ENCODE measurements around the gene CCDC121. TPM values are rescaled to one million over a fixed set of nuclear protein-coding genes. Genes with fewer than 3 reads are reported as not detected.
"Not testable (repeated sequence)": the region's sequence is repeated elsewhere in the genome, so short reads cannot be mapped to it uniquely, and the experiment has no call there.

The CCDC121 gene
- total RNA-seq, 2 donors from 2014 or later: 2.8 to 2.9 TPM

DNA sequence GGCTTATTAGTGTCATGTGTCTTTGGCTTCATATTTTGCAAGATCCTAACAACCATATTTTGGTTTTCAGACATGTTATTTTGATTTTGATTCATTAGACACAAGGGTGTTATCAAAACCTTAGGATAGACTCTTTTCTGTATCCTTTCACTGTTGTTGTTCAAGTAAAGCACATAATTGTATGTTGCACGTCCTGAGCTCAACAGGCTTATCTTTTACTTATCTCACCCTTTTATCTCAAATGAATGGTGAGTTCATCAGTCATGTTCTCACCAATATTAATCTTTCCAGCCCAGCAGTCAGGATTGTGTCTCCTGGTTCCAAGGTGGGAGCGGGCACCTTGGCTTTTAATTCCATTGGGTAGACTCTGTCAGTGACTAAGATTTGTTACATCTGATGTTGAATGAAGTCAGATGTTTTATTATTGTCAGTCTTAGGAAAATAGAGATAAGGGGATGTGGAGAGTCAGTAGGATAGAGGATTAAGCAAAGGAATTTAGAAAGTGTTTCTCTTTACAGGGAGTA lies 12.0 kb upstream of the CCDC121 start:
- no peaks in the 10 kb centered on the region for H3K36me3 ChIP-seq
- no peaks in the 10 kb centered on the region for H3K27me3 ChIP-seq
- TF ChIP-seq, protein P1, sequence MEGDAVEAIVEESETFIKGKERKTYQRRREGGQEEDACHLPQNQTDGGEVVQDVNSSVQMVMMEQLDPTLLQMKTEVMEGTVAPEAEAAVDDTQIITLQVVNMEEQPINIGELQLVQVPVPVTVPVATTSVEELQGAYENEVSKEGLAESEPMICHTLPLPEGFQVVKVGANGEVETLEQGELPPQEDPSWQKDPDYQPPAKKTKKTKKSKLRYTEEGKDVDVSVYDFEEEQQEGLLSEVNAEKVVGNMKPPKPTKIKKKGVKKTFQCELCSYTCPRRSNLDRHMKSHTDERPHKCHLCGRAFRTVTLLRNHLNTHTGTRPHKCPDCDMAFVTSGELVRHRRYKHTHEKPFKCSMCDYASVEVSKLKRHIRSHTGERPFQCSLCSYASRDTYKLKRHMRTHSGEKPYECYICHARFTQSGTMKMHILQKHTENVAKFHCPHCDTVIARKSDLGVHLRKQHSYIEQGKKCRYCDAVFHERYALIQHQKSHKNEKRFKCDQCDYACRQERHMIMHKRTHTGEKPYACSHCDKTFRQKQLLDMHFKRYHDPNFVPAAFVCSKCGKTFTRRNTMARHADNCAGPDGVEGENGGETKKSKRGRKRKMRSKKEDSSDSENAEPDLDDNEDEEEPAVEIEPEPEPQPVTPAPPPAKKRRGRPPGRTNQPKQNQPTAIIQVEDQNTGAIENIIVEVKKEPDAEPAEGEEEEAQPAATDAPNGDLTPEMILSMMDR (IDR thresholded peaks at IDR 0.05): no peak

DNA sequence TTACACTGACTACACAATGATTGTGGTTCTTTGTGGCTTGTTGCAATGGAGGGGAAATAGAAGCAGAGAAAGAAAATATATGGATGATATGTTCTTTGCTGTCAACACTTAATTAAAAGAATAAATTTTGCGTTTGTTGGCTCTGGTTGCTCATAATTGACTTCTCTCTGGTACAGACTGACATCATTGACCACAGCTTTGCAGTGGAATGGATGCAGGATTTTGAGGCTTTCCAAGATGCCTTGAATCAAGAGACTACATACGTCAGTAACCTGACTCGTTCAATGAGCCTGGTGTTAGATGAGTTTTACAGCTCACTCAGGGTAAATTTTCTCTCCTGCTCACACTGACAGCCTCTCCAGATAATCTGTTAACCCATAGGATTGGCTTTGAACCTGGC lies 9.9 kb upstream of the CCDC121 start:
- no peak overlapping the region for H3K4me3 ChIP-seq
- intact Hi-C loops (cut with DNase I): no loop called here
- no peaks in the 10 kb centered on the region for H3K36me3 ChIP-seq
- H3K4me1 ChIP-seq: no peaks in the 10 kb centered on the region
- no peaks in the 10 kb centered on the region for H3K27me3 ChIP-seq
- H3K9ac ChIP-seq (ENCODE audit: low read depth in 2 of 2, low read length in 2 of 2): no peak overlapping the region
- H3K9me3 ChIP-seq: no peaks in the 10 kb centered on the region
- TF ChIP-seq, protein P1 (IDR thresholded peaks at IDR 0.05): no peak
- H3K27ac ChIP-seq: no peak overlapping the region
- no peak for DNase-seq

More for the DNA sequence above, 12.0 kb upstream of the CCDC121 start:
- Histone ChIP-seq H3K9ac (ENCODE audit: low read depth in 2 of 2, low read length in 2 of 2) (no peak overlapping the region), H3K9me3 (no peaks in the 10 kb centered on the region), H3K4me1 (no peaks in the 10 kb centered on the region), H3K4me3 (no peak overlapping the region), H3K27ac (no peak overlapping the region)
- intact Hi-C loops (cut with DNase I): no loop called here
- DNase-seq: no peak

DNA sequence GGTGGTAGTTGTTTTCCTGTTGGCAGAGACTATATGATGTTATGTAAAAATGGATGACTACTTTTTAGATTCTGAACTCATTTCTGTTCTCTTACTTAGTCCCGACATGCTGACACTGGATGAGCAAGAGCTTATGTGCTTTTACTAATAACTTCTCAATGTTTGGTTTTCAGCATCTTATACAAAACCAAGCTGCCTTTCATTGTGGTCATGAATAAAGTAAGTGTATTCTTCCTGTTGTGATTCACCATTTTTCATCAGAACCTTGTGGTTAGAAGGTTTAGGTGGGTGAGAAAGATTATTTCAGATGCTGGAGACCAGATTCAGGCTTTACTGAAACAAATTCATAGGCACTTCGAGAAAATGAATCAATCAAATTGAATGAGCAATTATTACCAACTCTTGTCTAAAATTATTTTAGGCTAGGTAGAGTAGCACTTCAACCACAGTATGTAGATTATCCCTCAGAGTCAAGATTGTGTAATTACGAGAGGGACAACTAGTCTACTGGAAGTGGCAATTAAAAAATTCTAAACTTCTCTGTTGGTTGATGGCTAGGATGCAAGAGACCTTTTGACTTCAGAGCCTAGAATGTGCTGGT lies 9.3 kb upstream of the CCDC121 start:
- DNase-seq: no peak
- no peaks in the 10 kb centered on the region for H3K4me1 ChIP-seq
- H3K27ac ChIP-seq: no peak overlapping the region
- no peaks in the 10 kb centered on the region for H3K9me3 ChIP-seq
- TF ChIP-seq, protein P1 (IDR thresholded peaks at IDR 0.05): no peak
- H3K4me3 ChIP-seq: no peak overlapping the region
- H3K36me3 ChIP-seq: no peaks in the 10 kb centered on the region
- H3K27me3 ChIP-seq: no peaks in the 10 kb centered on the region
- intact Hi-C loops (cut with DNase I): no loop called here
- H3K9ac ChIP-seq (ENCODE audit: low read depth in 2 of 2, low read length in 2 of 2): no peak overlapping the region

DNA sequence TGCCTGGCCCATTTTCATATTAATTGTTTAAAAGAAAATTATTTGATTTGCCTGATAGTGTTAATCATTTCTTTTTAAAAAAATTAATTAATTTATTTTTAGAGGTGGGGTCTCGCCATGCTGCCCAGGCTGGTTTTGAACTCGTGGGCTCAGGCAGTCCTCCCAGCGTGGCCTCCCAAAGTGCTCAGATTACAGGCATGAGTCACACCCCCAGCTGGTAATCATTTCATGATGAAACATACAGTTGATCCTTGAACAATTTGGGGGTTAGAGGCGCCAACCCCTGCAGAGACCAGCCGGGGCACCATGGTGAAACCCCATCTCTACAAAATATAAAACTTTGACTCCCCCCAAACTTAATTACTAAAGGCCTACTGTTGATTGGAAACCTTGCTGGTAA lies 8.0 kb upstream of the CCDC121 start:
- intact Hi-C loops (cut with DNase I): no loop called here
- TF ChIP-seq, protein P1 (IDR thresholded peaks at IDR 0.05): no peak
- H3K27ac ChIP-seq: no peak overlapping the region
- no peak for DNase-seq
- no peaks in the 10 kb centered on the region for H3K9me3 ChIP-seq
- no peaks in the 10 kb centered on the region for H3K4me1 ChIP-seq
- peaks cover 6% of the 10 kb centered on the region for H3K36me3 ChIP-seq
- H3K27me3 ChIP-seq: no peaks in the 10 kb centered on the region
- H3K4me3 ChIP-seq: no peak overlapping the region
- H3K9ac ChIP-seq (ENCODE audit: low read depth in 2 of 2, low read length in 2 of 2): no peak overlapping the region

DNA sequence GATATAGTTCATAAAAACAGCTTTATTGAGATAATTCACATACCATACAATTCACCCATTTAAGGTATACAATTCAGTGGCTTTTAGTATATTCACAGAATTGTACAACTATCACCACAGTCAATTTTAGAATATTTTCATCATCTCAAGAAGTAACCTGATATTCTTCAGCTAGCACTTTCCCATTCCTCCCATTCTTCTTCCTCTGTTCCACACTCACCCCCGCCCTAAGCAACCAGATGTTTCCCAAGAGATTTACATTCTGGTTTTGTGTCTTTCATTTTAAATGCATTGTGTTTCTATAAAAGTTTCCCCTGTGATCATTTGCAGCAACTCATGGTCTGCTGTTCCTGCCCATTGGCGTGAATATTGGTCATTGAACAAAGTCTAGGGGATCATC lies 5.5 kb upstream of the CCDC121 start:
- no peaks in the 10 kb centered on the region for H3K9me3 ChIP-seq
- DNase-seq: no peak
- H3K9ac ChIP-seq (ENCODE audit: low read depth in 2 of 2, low read length in 2 of 2): no peak overlapping the region
- H3K27me3 ChIP-seq: no peaks in the 10 kb centered on the region
- intact Hi-C loops (cut with DNase I): no loop called here
- TF ChIP-seq, protein P1 (IDR thresholded peaks at IDR 0.05): no peak
- H3K27ac ChIP-seq: no peak overlapping the region
- peaks cover 6% of the 10 kb centered on the region for H3K4me1 ChIP-seq
- H3K36me3 ChIP-seq: peaks cover 6% of the 10 kb centered on the region
- H3K4me3 ChIP-seq: no peak overlapping the region

DNA sequence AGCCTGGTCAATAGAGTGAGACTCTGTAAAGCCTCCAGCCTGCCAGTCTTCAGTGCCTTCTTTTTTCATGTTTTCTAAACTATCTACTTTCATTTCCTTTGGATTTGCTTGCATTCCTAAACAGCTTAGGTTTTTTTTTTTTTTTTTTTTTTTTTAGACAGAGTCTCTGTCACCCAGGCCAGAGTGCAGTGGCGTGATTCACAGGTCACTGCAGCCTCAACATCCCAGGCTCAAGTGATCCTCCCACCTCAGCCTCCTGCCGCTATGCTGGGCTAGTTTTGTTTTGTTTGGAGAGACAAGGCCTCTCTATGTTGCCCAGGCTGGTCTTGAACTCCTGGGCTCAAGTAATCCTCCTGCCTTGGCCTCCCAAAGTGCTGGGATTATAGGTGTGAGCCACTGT lies 1.4 kb upstream of the CCDC121 start:
- H3K9me3 ChIP-seq; H3K36me3 ChIP-seq; DNase-seq; intact Hi-C loops (cut with DNase I); H3K4me3 ChIP-seq; H3K4me1 ChIP-seq; H3K27me3 ChIP-seq; H3K27ac ChIP-seq; H3K9ac ChIP-seq (ENCODE audit: low read depth in 2 of 2, low read length in 2 of 2): not testable (repeated sequence)
